ENCODE data around the gene XAGE1B.
"Not testable (repeated sequence)": the region's sequence is repeated elsewhere in the genome, so short reads cannot be mapped to it uniquely, and the experiment has no call there.

The XAGE1B gene, protein sequence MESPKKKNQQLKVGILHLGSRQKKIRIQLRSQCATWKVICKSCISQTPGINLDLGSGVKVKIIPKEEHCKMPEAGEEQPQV
- 0 reads per million in 9 experiments for total RNA-seq

DNA sequence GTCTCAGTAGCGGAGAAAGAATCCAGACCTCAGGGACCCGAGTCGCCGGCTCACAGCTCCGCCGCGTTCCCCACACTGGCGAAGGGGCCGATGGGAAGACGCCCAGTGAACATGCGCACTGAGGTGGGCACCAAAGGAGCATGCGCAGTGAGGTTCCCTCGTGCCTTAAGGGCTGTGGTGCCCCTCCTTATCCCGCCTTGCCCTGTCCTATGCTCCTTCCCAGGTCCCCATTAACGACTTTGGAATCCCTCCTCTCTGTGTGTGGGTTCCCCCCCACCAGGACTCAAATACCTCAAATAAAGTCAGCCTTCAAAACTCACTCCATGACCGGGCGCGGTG lies at the start of gene XAGE1B:
Gene XAGE1B, minus strand, starts transcription at position 77 of the 339 bp plus-strand sequence. CDS start 1,536 bp downstream, outside the sequence.
- not testable (repeated sequence) for H3K4me1 Mint-ChIP-seq (ENCODE audit: low read depth in 2 of 2); H3K4me3 Mint-ChIP-seq; H3K27me3 Mint-ChIP-seq; H3K36me3 Mint-ChIP-seq (ENCODE audit: insufficient read depth); H3K27ac Mint-ChIP-seq; DNase-seq; H3K9me3 Mint-ChIP-seq; ATAC-seq (replicated peaks)

DNA sequence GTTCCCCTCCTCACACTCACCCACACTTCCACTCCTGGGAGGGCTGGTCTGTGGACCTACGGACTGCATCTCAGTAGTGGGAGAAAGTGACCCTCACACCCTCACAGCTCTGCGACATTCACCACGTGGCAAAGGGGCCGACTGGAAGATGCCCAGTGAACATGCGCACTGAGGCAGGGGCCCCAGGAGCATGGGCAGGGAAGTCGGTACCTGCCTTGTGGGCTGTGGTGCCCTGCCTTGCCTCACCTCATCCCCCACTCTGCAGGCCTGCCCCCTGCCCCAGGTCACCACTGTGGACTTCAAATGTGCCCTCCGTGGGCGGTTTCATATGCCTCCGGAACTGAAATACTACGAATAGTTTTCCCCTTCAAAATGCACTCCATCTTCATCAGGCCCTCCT lies 46.2 kb upstream of the XAGE1B start:
- DNase-seq (no peak), ATAC-seq (replicated peaks) (no peak)
- Mint-ChIP-seq H3K4me1 (ENCODE audit: low read depth in 2 of 2) (no peaks in the 10 kb centered on the region), H3K9me3 (no peaks in the 10 kb centered on the region), H3K36me3 (ENCODE audit: insufficient read depth) (no peaks in the 10 kb centered on the region), H3K4me3 (no peak overlapping the region), H3K27me3 (peaks cover 0 to 9% of the 10 kb centered on the region in 2 donors), H3K27ac (no peak overlapping the region)

DNA sequence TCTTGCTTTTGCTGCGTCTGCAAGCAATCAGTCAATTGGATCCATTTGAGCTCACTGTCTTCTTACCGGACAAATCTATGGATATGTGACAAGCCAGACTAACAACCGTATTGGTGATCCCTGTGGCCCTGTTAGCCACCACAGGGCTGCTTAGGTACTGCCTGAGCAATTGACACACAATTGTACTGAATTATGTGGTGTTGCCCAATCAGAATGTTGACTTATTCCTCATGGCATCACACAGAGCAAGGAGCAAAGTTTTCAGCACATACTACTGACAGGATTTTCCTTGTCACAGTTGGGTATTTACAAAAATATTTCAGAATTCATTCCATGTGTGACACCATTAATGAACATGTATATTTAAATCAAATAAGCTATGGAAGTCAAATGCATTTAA lies 41.3 kb upstream of the XAGE1B start:
- no peaks in the 10 kb centered on the region for H3K27me3 Mint-ChIP-seq
- no peaks in the 10 kb centered on the region for H3K36me3 Mint-ChIP-seq (ENCODE audit: insufficient read depth)
- no peak overlapping the region for H3K4me3 Mint-ChIP-seq
- no peaks in the 10 kb centered on the region for H3K9me3 Mint-ChIP-seq
- H3K4me1 Mint-ChIP-seq (ENCODE audit: low read depth in 2 of 2): no peaks in the 10 kb centered on the region
- no peak overlapping the region for H3K27ac Mint-ChIP-seq
- DNase-seq (no peak), ATAC-seq (replicated peaks) (no peak)

- Mint-ChIP-seq H3K27ac (no peak overlapping the region), H3K4me1 (ENCODE audit: low read depth in 2 of 2) (no peaks in the 10 kb centered on the region), H3K9me3 (no peaks in the 10 kb centered on the region), H3K4me3 (no peak overlapping the region), H3K27me3 (no peaks in the 10 kb centered on the region), H3K36me3 (ENCODE audit: insufficient read depth) (no peaks in the 10 kb centered on the region)
- no peak for ATAC-seq (replicated peaks)
- no peak for DNase-seq
Observed at GRCh38 chrX:52556741-52557140, 39.9 kb upstream of the XAGE1B start.

GRCh38 chrX:52553995-52554642 lies 37.3 kb upstream of the XAGE1B start:
- H3K36me3 Mint-ChIP-seq (ENCODE audit: insufficient read depth): no peaks in the 10 kb centered on the region
- no peak overlapping the region for H3K4me3 Mint-ChIP-seq
- DNase-seq (no peak), ATAC-seq (replicated peaks) (no peak)
- no peak overlapping the region for H3K27ac Mint-ChIP-seq
- H3K4me1 Mint-ChIP-seq (ENCODE audit: low read depth in 2 of 2): no peaks in the 10 kb centered on the region
- peaks cover 0 to 10% of the 10 kb centered on the region in 2 donors for H3K27me3 Mint-ChIP-seq
- no peaks in the 10 kb centered on the region for H3K9me3 Mint-ChIP-seq

- not testable (repeated sequence) for H3K9me3 Mint-ChIP-seq; ATAC-seq (replicated peaks); H3K36me3 Mint-ChIP-seq (ENCODE audit: insufficient read depth); H3K27ac Mint-ChIP-seq; H3K4me1 Mint-ChIP-seq (ENCODE audit: low read depth in 2 of 2); H3K4me3 Mint-ChIP-seq; DNase-seq
- peaks cover 0 to 10% of the 10 kb centered on the region in 2 donors for H3K27me3 Mint-ChIP-seq
Observed at GRCh38 chrX:52548769-52549168, 31.9 kb upstream of the XAGE1B start.

DNA sequence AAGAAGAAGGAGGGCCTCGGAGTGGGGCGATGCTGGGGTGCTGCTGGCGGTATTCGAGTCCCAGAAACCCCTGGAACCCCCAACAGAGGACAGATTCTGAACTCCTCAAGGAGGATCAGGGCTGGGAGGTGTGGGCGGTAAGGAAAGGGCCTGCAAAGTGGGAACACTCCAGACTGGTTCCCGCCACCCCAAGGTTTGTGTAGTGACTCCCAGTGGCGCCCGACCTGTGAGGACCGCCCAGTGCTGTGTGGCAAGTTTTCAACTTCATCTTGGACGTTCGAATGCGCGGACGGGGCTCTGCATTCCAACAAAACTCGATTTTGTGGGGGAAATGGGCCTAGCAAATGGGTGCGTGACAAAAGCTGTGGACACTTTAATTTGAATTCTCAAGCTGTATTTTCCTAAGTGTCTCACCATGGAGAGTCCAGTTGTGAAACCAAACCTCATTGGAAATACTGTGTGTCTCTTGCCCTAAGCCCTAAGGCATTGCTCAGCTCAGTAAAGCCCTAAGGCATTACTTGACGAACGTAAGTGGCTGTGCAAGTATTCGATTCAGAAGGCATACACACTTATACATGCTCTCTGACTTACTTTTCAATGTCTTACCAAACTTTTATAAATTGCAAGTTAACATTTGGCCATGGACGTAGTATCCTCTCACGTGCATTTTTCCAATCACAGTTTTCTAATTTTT lies 27.4 kb upstream of the XAGE1B start:
- DNase-seq: no peak
- no peaks in the 10 kb centered on the region for H3K36me3 Mint-ChIP-seq (ENCODE audit: insufficient read depth)
- H3K27me3 Mint-ChIP-seq: no peaks in the 10 kb centered on the region
- no peak for ATAC-seq (replicated peaks)
- H3K9me3 Mint-ChIP-seq: no peaks in the 10 kb centered on the region
- H3K27ac Mint-ChIP-seq: no peak overlapping the region
- no peak overlapping the region for H3K4me3 Mint-ChIP-seq
- no peaks in the 10 kb centered on the region for H3K4me1 Mint-ChIP-seq (ENCODE audit: low read depth in 2 of 2)

- Mint-ChIP-seq H3K36me3 (ENCODE audit: insufficient read depth) (no peaks in the 10 kb centered on the region), H3K27me3 (no peaks in the 10 kb centered on the region), H3K27ac (no peak overlapping the region), H3K4me3 (no peak overlapping the region), H3K4me1 (ENCODE audit: low read depth in 2 of 2) (no peaks in the 10 kb centered on the region), H3K9me3 (no peaks in the 10 kb centered on the region)
- DNase-seq: no peak
- no peak for ATAC-seq (replicated peaks)
Observed at GRCh38 chrX:52542311-52542710, 25.4 kb upstream of the XAGE1B start.

GRCh38 chrX:52541051-52541450 lies 24.2 kb upstream of the XAGE1B start:
- H3K27ac Mint-ChIP-seq; ATAC-seq (replicated peaks); H3K9me3 Mint-ChIP-seq; H3K4me3 Mint-ChIP-seq; H3K27me3 Mint-ChIP-seq; DNase-seq; H3K4me1 Mint-ChIP-seq (ENCODE audit: low read depth in 2 of 2); H3K36me3 Mint-ChIP-seq (ENCODE audit: insufficient read depth): not testable (repeated sequence)

GRCh38 chrX:52516110-52516986 lies 515 bp downstream of the XAGE1B start:
- DNase-seq; H3K9me3 Mint-ChIP-seq; H3K4me3 Mint-ChIP-seq; H3K27ac Mint-ChIP-seq; ATAC-seq (replicated peaks); H3K4me1 Mint-ChIP-seq (ENCODE audit: low read depth in 2 of 2); H3K27me3 Mint-ChIP-seq; H3K36me3 Mint-ChIP-seq (ENCODE audit: insufficient read depth): not testable (repeated sequence)

- ATAC-seq (replicated peaks); DNase-seq; H3K4me3 Mint-ChIP-seq; H3K36me3 Mint-ChIP-seq (ENCODE audit: insufficient read depth); H3K27ac Mint-ChIP-seq; H3K4me1 Mint-ChIP-seq (ENCODE audit: low read depth in 2 of 2); H3K9me3 Mint-ChIP-seq: not testable (repeated sequence)
- H3K27me3 Mint-ChIP-seq: peaks cover 0 to 11% of the 10 kb centered on the region in 2 donors
Observed at GRCh38 chrX:52511126-52511525, 5.7 kb downstream of the XAGE1B start.

- DNase-seq (no peak), ATAC-seq (replicated peaks) (no peak)
- Mint-ChIP-seq H3K4me1 (ENCODE audit: low read depth in 2 of 2) (no peaks in the 10 kb centered on the region), H3K9me3 (no peaks in the 10 kb centered on the region), H3K27ac (no peak overlapping the region), H3K36me3 (ENCODE audit: insufficient read depth) (no peaks in the 10 kb centered on the region), H3K27me3 (peaks cover 7 to 11% of the 10 kb centered on the region in 2 donors), H3K4me3 (no peak overlapping the region)
Observed at GRCh38 chrX:52509916-52510315, 6.9 kb downstream of the XAGE1B start.

DNA sequence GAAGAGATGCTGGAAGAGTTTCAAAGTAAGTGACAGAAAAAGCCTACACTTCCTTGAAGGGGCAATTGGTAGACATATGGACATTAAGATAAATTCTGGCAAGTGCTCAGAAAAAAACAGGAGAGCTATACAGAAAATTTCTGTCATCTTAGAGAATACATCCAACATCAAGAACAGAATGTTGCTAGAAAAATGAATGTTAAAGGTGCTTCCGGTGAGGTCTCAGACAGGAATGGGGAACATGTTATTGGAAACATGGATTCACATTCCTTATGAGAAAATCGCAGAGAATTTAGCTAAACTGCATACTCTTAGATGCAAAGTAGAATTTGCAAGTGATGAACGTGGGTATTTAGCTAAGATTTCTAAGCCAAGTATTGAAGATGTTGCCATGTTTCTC lies 9.5 kb downstream of the XAGE1B start:
- Mint-ChIP-seq H3K4me3 (no peak overlapping the region), H3K27me3 (peaks cover 7 to 17% of the 10 kb centered on the region in 2 donors), H3K36me3 (ENCODE audit: insufficient read depth) (no peaks in the 10 kb centered on the region), H3K4me1 (ENCODE audit: low read depth in 2 of 2) (no peaks in the 10 kb centered on the region), H3K9me3 (no peaks in the 10 kb centered on the region), H3K27ac (no peak overlapping the region)
- ATAC-seq (replicated peaks) (no peak), DNase-seq (no peak)

All from effector memory CD8-positive, alpha-beta T cell (primary cell).